WTC11 (cell line): ENCODE results near the gene PI4KA.

Experiments
- ESRRA ChIP-seq: sonication (generic); formaldehyde crosslinking; IDR thresholded peaks from 2 replicates; pipeline ENCODE4 v1.8.1; 2022; ENCODE audit warnings: mild to moderate bottlenecking, missing genetic modification reagents, borderline replicate concordance
- ETV6 ChIP-seq: sonication (generic); formaldehyde crosslinking; IDR thresholded peaks from 2 replicates; pipeline ENCODE4 v1.8.1; 2022; ENCODE audit warnings: mild to moderate bottlenecking, missing genetic modification reagents
- JUN ChIP-seq: sonication (generic); formaldehyde crosslinking; IDR thresholded peaks from 2 replicates; pipeline ENCODE4 v1.8.0; 2023; ENCODE audit warnings: mild to moderate bottlenecking, missing genetic modification reagents
- TEAD1 ChIP-seq: sonication (generic); formaldehyde crosslinking; IDR thresholded peaks from 2 replicates; pipeline ENCODE4 v1.8.0; 2022; ENCODE audit warnings: mild to moderate bottlenecking, missing genetic modification reagents
- TEAD4 ChIP-seq: sonication (generic); formaldehyde crosslinking; IDR thresholded peaks from 2 replicates; pipeline ENCODE4 v1.8.0; 2022; ENCODE audit warnings: mild to moderate bottlenecking, missing genetic modification reagents
- ZNF232 ChIP-seq: sonication (generic); formaldehyde crosslinking; IDR thresholded peaks from 2 replicates; pipeline ENCODE4 v1.8.0; 2022; ENCODE audit warnings: mild to moderate bottlenecking, missing genetic modification reagents
- ZNF263 ChIP-seq: sonication (generic); formaldehyde crosslinking; IDR thresholded peaks from 2 replicates; pipeline ENCODE4 v1.8.1; 2022; ENCODE audit warnings: low read depth, mild to moderate bottlenecking, moderate library complexity, missing genetic modification reagents
- TF ChIP-seq, protein P1 (sequence below): fragments of 200-600 bp; IDR thresholded peaks from 2 replicates; pipeline ENCODE4 v1.8.0; 2022; ENCODE audit warnings: antibody characterized with exemption
- TF ChIP-seq, protein P2 (sequence below): sonication (generic); formaldehyde crosslinking; IDR thresholded peaks from 2 replicates; pipeline ENCODE4 v1.8.0; 2022; ENCODE audit warnings: missing genetic modification reagents
- TF ChIP-seq, protein P3 (sequence below): sonication (generic); formaldehyde crosslinking; IDR thresholded peaks from 2 replicates; pipeline ENCODE4 v1.8.1; 2023; ENCODE audit warnings: mild to moderate bottlenecking, missing genetic modification reagents, moderate library complexity
- TF ChIP-seq, protein P4 (sequence below): sonication (generic); formaldehyde crosslinking; IDR thresholded peaks from 2 replicates; pipeline ENCODE4 v1.8.0; 2023; ENCODE audit warnings: missing genetic modification reagents
- TF ChIP-seq, protein P5 (sequence below): sonication (generic); formaldehyde crosslinking; IDR thresholded peaks from 2 replicates; pipeline ENCODE4 v1.8.0; 2022; ENCODE audit warnings: mild to moderate bottlenecking, missing genetic modification reagents
- TF ChIP-seq, protein P6 (sequence below): sonication (generic); formaldehyde crosslinking; IDR thresholded peaks from 2 replicates; pipeline ENCODE4 v1.8.0; 2022; ENCODE audit warnings: mild to moderate bottlenecking, missing genetic modification reagents

DNA sequence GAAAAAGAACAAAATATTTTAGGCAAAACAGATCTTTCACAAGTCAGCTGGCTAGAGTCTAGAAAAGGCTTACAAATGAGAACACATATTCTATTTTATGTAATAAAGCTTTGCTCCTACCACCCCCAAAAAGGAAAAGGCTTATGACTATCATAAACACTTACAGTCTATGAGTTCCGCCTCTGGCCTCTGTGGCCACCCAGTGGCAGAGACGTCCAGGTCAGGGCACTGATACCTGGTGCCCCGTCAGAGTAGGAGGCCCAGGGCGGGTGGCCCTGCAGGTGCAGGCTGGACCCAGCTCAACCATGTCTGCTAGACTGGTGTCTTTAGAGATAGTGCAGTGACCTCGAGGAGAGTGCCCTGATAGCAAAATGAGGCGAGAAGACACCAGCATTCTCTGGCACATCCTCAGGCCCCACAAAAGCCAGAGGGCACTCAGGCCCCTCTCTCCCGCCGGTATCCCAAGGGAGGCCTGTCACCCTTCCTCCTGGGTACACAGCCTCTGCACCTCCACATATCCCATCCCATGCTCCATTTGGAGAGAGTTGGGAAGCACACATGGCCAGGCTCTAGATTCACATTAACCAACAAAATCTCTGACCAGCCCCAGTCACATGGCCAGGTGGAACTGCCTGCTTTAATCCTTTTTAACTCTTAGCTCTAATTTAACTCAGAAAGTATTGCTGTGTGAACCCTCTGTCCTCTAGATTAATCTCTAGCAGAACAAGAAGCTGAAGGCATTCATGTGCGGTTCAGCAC lies 112.0 kb downstream of the PI4KA start:
- TF ChIP-seq ZNF263 (no peak), TEAD4 (no peak), TEAD1 (CRISPR knock-in tag) (no peak), JUN (no peak), ETV6 (CRISPR knock-in tag) (no peak), ZNF232 (CRISPR knock-in tag) (no peak), ESRRA (CRISPR knock-in tag) (no peak)
- TF ChIP-seq, protein P1, sequence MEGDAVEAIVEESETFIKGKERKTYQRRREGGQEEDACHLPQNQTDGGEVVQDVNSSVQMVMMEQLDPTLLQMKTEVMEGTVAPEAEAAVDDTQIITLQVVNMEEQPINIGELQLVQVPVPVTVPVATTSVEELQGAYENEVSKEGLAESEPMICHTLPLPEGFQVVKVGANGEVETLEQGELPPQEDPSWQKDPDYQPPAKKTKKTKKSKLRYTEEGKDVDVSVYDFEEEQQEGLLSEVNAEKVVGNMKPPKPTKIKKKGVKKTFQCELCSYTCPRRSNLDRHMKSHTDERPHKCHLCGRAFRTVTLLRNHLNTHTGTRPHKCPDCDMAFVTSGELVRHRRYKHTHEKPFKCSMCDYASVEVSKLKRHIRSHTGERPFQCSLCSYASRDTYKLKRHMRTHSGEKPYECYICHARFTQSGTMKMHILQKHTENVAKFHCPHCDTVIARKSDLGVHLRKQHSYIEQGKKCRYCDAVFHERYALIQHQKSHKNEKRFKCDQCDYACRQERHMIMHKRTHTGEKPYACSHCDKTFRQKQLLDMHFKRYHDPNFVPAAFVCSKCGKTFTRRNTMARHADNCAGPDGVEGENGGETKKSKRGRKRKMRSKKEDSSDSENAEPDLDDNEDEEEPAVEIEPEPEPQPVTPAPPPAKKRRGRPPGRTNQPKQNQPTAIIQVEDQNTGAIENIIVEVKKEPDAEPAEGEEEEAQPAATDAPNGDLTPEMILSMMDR, result no peak
- TF ChIP-seq, protein P2, sequence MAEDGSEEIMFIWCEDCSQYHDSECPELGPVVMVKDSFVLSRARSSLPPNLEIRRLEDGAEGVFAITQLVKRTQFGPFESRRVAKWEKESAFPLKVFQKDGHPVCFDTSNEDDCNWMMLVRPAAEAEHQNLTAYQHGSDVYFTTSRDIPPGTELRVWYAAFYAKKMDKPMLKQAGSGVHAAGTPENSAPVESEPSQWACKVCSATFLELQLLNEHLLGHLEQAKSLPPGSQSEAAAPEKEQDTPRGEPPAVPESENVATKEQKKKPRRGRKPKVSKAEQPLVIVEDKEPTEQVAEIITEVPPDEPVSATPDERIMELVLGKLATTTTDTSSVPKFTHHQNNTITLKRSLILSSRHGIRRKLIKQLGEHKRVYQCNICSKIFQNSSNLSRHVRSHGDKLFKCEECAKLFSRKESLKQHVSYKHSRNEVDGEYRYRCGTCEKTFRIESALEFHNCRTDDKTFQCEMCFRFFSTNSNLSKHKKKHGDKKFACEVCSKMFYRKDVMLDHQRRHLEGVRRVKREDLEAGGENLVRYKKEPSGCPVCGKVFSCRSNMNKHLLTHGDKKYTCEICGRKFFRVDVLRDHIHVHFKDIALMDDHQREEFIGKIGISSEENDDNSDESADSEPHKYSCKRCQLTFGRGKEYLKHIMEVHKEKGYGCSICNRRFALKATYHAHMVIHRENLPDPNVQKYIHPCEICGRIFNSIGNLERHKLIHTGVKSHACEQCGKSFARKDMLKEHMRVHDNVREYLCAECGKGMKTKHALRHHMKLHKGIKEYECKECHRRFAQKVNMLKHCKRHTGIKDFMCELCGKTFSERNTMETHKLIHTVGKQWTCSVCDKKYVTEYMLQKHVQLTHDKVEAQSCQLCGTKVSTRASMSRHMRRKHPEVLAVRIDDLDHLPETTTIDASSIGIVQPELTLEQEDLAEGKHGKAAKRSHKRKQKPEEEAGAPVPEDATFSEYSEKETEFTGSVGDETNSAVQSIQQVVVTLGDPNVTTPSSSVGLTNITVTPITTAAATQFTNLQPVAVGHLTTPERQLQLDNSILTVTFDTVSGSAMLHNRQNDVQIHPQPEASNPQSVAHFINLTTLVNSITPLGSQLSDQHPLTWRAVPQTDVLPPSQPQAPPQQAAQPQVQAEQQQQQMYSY (CRISPR knock-in tag), result no peak
- TF ChIP-seq, protein P3, sequence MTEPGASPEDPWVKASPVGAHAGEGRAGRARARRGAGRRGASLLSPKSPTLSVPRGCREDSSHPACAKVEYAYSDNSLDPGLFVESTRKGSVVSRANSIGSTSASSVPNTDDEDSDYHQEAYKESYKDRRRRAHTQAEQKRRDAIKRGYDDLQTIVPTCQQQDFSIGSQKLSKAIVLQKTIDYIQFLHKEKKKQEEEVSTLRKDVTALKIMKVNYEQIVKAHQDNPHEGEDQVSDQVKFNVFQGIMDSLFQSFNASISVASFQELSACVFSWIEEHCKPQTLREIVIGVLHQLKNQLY (CRISPR knock-in tag), result no peak
- TF ChIP-seq, protein P4, sequence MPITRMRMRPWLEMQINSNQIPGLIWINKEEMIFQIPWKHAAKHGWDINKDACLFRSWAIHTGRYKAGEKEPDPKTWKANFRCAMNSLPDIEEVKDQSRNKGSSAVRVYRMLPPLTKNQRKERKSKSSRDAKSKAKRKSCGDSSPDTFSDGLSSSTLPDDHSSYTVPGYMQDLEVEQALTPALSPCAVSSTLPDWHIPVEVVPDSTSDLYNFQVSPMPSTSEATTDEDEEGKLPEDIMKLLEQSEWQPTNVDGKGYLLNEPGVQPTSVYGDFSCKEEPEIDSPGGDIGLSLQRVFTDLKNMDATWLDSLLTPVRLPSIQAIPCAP (CRISPR knock-in tag), result no peak
- TF ChIP-seq, protein P5, sequence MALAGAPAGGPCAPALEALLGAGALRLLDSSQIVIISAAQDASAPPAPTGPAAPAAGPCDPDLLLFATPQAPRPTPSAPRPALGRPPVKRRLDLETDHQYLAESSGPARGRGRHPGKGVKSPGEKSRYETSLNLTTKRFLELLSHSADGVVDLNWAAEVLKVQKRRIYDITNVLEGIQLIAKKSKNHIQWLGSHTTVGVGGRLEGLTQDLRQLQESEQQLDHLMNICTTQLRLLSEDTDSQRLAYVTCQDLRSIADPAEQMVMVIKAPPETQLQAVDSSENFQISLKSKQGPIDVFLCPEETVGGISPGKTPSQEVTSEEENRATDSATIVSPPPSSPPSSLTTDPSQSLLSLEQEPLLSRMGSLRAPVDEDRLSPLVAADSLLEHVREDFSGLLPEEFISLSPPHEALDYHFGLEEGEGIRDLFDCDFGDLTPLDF (CRISPR knock-in tag), result no peak
- TF ChIP-seq, protein P6, sequence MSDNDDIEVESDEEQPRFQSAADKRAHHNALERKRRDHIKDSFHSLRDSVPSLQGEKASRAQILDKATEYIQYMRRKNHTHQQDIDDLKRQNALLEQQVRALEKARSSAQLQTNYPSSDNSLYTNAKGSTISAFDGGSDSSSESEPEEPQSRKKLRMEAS (CRISPR knock-in tag), result no peak
